ENCODE results near the gene SHQ1.
"Not testable (repeated sequence)": the region's sequence is repeated elsewhere in the genome, so short reads cannot be mapped to it uniquely, and the experiment has no call there.

Gene SHQ1

GRCh38 chr3:72745146-72745999 is 102.9 kb downstream of the SHQ1 start:
- ChIA-PET CTCF (interaction anchor here (1.6 kb wide), 1 partner anchor 16 kb away, joined by 4 read pairs; no protein-coding TSS in a partner anchor), POLR2A (no interaction called here)
- DNase-seq (ENCODE audit: low read depth, low spot score), result no peak
- no peak overlapping the region for H3K4me3 ChIP-seq (ENCODE audit: low read depth, low read length)
- TF ChIP-seq CTCF (IDR thresholded peaks at IDR 0.05; ENCODE audit: insufficient read depth, low read length, missing control alignments), result no peak

- TF ChIP-seq CTCF (IDR thresholded peaks at IDR 0.05; ENCODE audit: insufficient read depth, low read length, missing control alignments), result no peak
- POLR2A ChIA-PET, result no interaction called here
- H3K4me3 ChIP-seq (ENCODE audit: low read depth, low read length), result no peak overlapping the region
- CTCF ChIA-PET, result interaction anchor here (1.0 to 1.6 kb wide), 2 partner anchors 17 to 312 kb away, joined by 3 to 4 read pairs; no protein-coding TSS in a partner anchor
- DNase-seq (ENCODE audit: low read depth, low spot score), result no peak
Observed at GRCh38 chr3:72744330-72744729, 103.9 kb downstream of the SHQ1 start.

- DNase-seq (ENCODE audit: low read depth, low spot score), result no peak
- CTCF ChIA-PET, result interaction anchor here (0.7 kb wide), 1 partner anchor 42 kb away, joined by 3 read pairs; no protein-coding TSS in a partner anchor
- no peak overlapping the region for H3K4me3 ChIP-seq (ENCODE audit: low read depth, low read length)
- TF ChIP-seq CTCF (IDR thresholded peaks at IDR 0.05; ENCODE audit: insufficient read depth, low read length, missing control alignments), result no peak
- POLR2A ChIA-PET, result no interaction called here
Observed at GRCh38 chr3:72739531-72740466, 108.4 kb downstream of the SHQ1 start.

- ChIA-PET POLR2A (no interaction called here), CTCF (no interaction called here)
- no peak for TF ChIP-seq CTCF (IDR thresholded peaks at IDR 0.05; ENCODE audit: insufficient read depth, low read length, missing control alignments)
- H3K4me3 ChIP-seq (ENCODE audit: low read depth, low read length), result peak overlapping the region; percentile 39
- DNase-seq (ENCODE audit: low read depth, low spot score), result no peak
Observed at GRCh38 chr3:72738752-72739530, 109.3 kb downstream of the SHQ1 start.

- CTCF ChIA-PET; POLR2A ChIA-PET; H3K4me3 ChIP-seq (ENCODE audit: low read depth, low read length); DNase-seq (ENCODE audit: low read depth, low spot score): not testable (repeated sequence)
Observed at GRCh38 chr3:72735072-72735471, 113.2 kb downstream of the SHQ1 start.

- ChIA-PET POLR2A (no interaction called here), CTCF (interaction anchor here (0.8 kb wide), 1 partner anchor 35 kb away, joined by 3 read pairs; no protein-coding TSS in a partner anchor)
- no peak for TF ChIP-seq CTCF (IDR thresholded peaks at IDR 0.05; ENCODE audit: insufficient read depth, low read length, missing control alignments)
- no peak overlapping the region for H3K4me3 ChIP-seq (ENCODE audit: low read depth, low read length)
- no peak for DNase-seq (ENCODE audit: low read depth, low spot score)
Observed at GRCh38 chr3:72733676-72734075, 114.6 kb downstream of the SHQ1 start.

- H3K4me3 ChIP-seq (ENCODE audit: low read depth, low read length); CTCF ChIA-PET; POLR2A ChIA-PET; DNase-seq (ENCODE audit: low read depth, low spot score): not testable (repeated sequence)
Observed at GRCh38 chr3:72732666-72733345, 115.4 kb downstream of the SHQ1 start.
